Measurements from ENCODE around the gene UPK2. TPM values are rescaled to one million over a fixed set of nuclear protein-coding genes. Genes with fewer than 3 reads are reported as not detected.

UPK2 gene
- total RNA-seq, 1 donor from 2014 or later, result 0.22 TPM

DNA sequence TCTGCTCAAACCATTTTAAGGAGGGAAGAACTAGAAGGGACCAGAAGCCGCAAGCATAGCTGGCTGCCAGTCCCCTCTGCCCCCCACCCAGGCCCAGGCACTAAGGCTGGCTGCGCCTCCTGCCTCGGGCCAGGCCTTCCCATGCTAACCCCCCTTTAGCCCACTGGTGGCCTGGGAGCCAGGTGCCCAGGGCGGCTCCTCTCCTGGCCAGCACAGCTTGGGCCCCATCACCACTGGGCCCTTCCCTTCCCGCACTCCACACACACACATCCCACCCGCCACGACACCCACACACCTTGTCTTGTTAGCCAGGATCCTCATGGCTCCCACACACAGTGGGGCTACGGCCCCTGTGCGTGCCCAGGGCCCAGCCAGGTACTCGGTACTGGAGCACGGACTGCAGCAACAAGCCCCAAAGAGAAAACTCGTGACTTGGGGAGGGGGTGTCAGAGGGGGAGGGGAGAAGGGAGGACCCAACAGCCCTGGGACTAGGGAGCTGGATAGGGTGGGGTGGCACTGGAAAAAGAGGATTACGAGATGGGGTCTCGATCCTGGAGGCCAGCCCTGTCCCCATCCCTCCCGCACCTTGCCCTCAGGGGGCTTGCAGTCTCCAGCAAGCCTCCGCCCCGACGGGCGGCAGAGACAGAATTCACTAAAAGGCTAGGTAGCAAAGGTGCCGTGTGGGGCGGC, 46.3 kb upstream of the UPK2 start:
- TF ChIP-seq, protein P1, sequence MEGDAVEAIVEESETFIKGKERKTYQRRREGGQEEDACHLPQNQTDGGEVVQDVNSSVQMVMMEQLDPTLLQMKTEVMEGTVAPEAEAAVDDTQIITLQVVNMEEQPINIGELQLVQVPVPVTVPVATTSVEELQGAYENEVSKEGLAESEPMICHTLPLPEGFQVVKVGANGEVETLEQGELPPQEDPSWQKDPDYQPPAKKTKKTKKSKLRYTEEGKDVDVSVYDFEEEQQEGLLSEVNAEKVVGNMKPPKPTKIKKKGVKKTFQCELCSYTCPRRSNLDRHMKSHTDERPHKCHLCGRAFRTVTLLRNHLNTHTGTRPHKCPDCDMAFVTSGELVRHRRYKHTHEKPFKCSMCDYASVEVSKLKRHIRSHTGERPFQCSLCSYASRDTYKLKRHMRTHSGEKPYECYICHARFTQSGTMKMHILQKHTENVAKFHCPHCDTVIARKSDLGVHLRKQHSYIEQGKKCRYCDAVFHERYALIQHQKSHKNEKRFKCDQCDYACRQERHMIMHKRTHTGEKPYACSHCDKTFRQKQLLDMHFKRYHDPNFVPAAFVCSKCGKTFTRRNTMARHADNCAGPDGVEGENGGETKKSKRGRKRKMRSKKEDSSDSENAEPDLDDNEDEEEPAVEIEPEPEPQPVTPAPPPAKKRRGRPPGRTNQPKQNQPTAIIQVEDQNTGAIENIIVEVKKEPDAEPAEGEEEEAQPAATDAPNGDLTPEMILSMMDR (IDR thresholded peaks at IDR 0.05), result no peak
- Mint-ChIP-seq H3K9me3 (ENCODE audit: low read depth) (no peaks in the 10 kb centered on the region), H3K27me3 (ENCODE audit: low read depth) (no peaks in the 10 kb centered on the region), H3K36me3 (ENCODE audit: low read depth) (peaks cover 10% of the 10 kb centered on the region), H3K27ac (ENCODE audit: unreplicated experiment) (peak overlapping the region; percentile 97), H3K4me1 (ENCODE audit: low read depth) (peaks cover 73% of the 10 kb centered on the region), H3K4me3 (ENCODE audit: unreplicated experiment) (peak overlapping the region; percentile 69)
- peak; percentile 81 for DNase-seq (ENCODE audit: low spot score)

DNA sequence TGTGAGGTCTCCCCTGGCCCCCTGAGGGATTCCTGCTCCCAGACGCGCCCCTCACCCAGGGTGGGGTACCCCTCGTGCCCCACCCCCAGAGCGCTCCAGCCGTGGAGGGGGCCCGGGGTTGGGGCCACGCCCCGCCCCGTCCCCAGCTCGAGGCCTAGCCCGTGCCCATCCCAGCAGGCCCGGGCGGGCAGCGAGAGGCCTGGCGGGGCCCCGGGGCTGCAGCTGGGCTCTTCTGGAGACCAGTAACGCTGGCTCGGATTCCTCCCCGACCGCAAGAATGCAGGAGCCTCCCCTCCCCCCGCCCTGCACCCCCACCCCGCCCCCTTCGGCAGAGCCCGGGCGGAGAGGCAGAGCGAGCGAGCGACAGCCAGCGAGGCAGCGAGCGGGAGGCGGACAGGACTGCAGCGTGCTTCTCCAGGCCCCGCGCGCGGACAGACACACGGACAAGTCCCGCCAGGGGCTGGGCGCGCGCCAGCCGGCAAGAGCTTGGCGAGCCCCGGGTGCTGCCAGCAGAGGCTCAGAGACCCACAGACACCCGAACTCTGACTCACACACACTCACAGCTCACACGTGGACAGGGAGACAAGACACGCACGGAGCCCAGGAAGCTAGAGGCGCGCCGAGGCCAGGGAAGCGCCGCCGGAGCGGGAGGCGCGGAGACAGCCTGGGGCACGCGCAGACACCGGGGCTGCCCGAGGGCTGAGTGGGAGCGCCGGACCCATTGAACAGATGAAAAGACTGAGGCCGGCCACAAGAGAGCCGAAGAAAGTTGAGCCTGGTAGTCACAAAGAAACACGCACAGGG, 45.6 kb upstream of the UPK2 start:
- H3K27me3 Mint-ChIP-seq (ENCODE audit: low read depth), result no peaks in the 10 kb centered on the region
- DNase-seq (ENCODE audit: low spot score), result peak; percentile 95
- peaks cover 9% of the 10 kb centered on the region for H3K36me3 Mint-ChIP-seq (ENCODE audit: low read depth)
- H3K27ac Mint-ChIP-seq (ENCODE audit: unreplicated experiment), result peak overlapping the region; percentile 100
- H3K4me1 Mint-ChIP-seq (ENCODE audit: low read depth), result peaks cover 80% of the 10 kb centered on the region
- H3K9me3 Mint-ChIP-seq (ENCODE audit: low read depth), result no peaks in the 10 kb centered on the region
- TF ChIP-seq, protein P1 (IDR thresholded peaks at IDR 0.05), result peak; percentile 27
- H3K4me3 Mint-ChIP-seq (ENCODE audit: unreplicated experiment), result peak overlapping the region; percentile 69

GRCh38 chr11:118911113-118911879, 44.8 kb upstream of the UPK2 start:
- H3K36me3 Mint-ChIP-seq (ENCODE audit: low read depth), result peaks cover 9% of the 10 kb centered on the region
- H3K9me3 Mint-ChIP-seq (ENCODE audit: low read depth), result no peaks in the 10 kb centered on the region
- H3K4me1 Mint-ChIP-seq (ENCODE audit: low read depth), result peaks cover 88% of the 10 kb centered on the region
- TF ChIP-seq, protein P1 (IDR thresholded peaks at IDR 0.05), result no peak
- no peaks in the 10 kb centered on the region for H3K27me3 Mint-ChIP-seq (ENCODE audit: low read depth)
- H3K4me3 Mint-ChIP-seq (ENCODE audit: unreplicated experiment), result peak overlapping the region; percentile 69
- peak; percentile 87 for DNase-seq (ENCODE audit: low spot score)
- peak overlapping the region; percentile 100 for H3K27ac Mint-ChIP-seq (ENCODE audit: unreplicated experiment)

- Mint-ChIP-seq H3K4me1 (ENCODE audit: low read depth) (peaks cover 91% of the 10 kb centered on the region), H3K36me3 (ENCODE audit: low read depth) (peaks cover 4% of the 10 kb centered on the region), H3K27ac (ENCODE audit: unreplicated experiment) (peak overlapping the region; percentile 100), H3K9me3 (ENCODE audit: low read depth) (no peaks in the 10 kb centered on the region), H3K27me3 (ENCODE audit: low read depth) (no peaks in the 10 kb centered on the region), H3K4me3 (ENCODE audit: unreplicated experiment) (peak overlapping the region; percentile 65)
- DNase-seq (ENCODE audit: low spot score), result peak; percentile 95
- TF ChIP-seq, protein P1 (IDR thresholded peaks at IDR 0.05), result no peak
Observed at GRCh38 chr11:118911880-118912741, 44.0 kb upstream of the UPK2 start.
